Measurements from ENCODE around the gene CEP83. TPM values are rescaled to one million over a fixed set of nuclear protein-coding genes. Genes with fewer than 3 reads are reported as not detected.

The CEP83 gene, protein sequence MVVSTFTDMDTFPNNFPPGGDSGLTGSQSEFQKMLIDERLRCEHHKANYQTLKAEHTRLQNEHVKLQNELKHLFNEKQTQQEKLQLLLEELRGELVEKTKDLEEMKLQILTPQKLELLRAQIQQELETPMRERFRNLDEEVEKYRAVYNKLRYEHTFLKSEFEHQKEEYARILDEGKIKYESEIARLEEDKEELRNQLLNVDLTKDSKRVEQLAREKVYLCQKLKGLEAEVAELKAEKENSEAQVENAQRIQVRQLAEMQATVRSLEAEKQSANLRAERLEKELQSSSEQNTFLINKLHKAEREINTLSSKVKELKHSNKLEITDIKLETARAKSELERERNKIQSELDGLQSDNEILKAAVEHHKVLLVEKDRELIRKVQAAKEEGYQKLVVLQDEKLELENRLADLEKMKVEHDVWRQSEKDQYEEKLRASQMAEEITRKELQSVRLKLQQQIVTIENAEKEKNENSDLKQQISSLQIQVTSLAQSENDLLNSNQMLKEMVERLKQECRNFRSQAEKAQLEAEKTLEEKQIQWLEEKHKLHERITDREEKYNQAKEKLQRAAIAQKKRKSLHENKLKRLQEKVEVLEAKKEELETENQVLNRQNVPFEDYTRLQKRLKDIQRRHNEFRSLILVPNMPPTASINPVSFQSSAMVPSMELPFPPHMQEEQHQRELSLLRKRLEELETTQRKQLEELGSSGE
- total RNA-seq: 11.6 TPM
- long read RNA-seq, partial matches to known transcripts: 0 of 9 reads
- long read RNA-seq, other reads (novel, unspliced or antisense): 7 of 9 reads

DNA sequence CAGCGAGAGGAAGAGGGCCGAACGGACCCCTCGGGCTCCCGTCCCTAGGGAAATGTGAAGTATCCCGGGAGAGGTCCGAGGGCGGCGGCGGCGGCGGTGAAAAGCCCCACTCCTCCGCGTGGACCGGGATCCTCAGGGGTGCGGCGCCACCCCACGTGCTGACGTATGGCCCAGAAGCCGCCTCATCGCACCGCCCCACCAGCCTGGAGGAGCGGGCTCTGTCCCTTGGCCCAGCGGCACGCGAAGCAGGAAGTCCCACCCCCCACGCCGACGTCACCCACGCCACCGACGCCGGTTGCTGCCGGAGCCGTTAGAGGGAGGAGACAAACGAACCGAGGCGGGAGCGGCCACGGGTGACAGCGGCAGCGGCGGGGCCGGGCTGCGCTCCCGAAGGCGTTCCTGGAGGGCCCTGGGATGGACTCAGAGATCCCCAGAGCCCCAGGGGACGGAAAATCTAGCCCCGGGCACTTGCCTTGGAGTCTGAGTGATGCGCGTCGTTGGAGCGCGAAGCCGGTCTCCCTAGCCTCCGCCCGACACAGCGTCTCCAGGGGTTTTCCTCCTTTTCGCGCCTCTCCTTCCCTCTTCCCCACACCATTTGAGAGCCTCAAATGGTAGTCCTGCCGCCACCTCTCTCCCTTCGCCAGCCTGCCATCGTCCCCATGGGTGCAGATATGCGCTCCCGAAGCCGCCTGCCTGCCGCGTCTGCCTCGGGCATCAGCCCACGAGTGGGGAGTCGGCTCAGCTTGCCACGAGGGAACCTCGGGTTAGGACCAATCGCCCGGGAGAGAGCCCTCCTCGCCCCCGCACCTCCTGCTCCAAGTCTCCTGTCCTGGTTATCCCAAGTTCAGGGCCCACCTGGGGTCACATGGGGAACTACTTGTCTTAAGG is at the start of gene CEP83:
Gene CEP83 (minus strand): TSS at position 140 of the 888 bp plus-strand sequence. CDS start 47,377 bp downstream, outside the sequence.
- peak; percentile 100 for ATAC-seq
- no peaks in the 10 kb centered on the region for H3K36me3 ChIP-seq
- intact Hi-C loops (cut with DNase I): no loop called here
- H3K27ac ChIP-seq: peak within 1 kb of the TSS; percentile 93
- H3K4me1 ChIP-seq: peaks cover 19% of the 10 kb centered on the region
- DNase-seq: peak; percentile 99
- no peaks in the 10 kb centered on the region for H3K27me3 ChIP-seq (ENCODE audit: low read depth)
- peak within 1 kb of the TSS; percentile 84 for H3K4me3 ChIP-seq
- no peaks in the 10 kb centered on the region for H3K9me3 ChIP-seq
- TF ChIP-seq CTCF (IDR thresholded peaks at IDR 0.05): no peak

DNA sequence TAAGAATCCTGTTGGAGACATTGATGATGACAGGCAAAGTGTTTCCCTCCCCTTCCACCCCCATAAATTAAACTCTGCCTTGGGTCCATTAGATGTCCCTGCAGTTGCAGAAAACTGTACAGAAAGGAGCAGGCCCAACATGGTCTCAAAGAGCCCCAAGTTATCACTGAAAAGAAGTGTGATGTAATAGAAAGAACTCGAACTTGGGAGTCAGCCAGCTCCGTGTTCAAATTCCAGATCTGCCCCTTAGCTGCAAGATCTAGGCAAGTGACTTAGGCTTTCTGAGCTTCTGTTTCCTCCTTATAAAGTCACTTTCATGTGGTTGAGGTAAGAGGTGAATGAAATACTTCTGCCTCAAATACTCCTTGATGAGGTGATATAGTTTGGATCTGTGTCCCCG is 49.6 kb upstream of the CEP83 start:
- no peak for TF ChIP-seq CTCF (IDR thresholded peaks at IDR 0.05)
- no peak for DNase-seq
- no peak overlapping the region for H3K4me3 ChIP-seq
- intact Hi-C loops (cut with DNase I): no loop called here
- H3K4me1 ChIP-seq: no peaks in the 10 kb centered on the region
- H3K27ac ChIP-seq: no peak overlapping the region
- H3K36me3 ChIP-seq: no peaks in the 10 kb centered on the region
- ATAC-seq: no peak
- no peaks in the 10 kb centered on the region for H3K27me3 ChIP-seq (ENCODE audit: low read depth)
- H3K9me3 ChIP-seq: no peaks in the 10 kb centered on the region

GRCh38 chr12:94507455-94507854 is 47.8 kb upstream of the CEP83 start:
- ATAC-seq (no peak), DNase-seq (no peak)
- intact Hi-C loops (cut with DNase I): no loop called here
- peaks cover 2% of the 10 kb centered on the region for H3K9me3 ChIP-seq
- no peak overlapping the region for H3K4me3 ChIP-seq
- H3K27ac ChIP-seq: no peak overlapping the region
- no peaks in the 10 kb centered on the region for H3K27me3 ChIP-seq (ENCODE audit: low read depth)
- no peak for TF ChIP-seq CTCF (IDR thresholded peaks at IDR 0.05)
- no peaks in the 10 kb centered on the region for H3K36me3 ChIP-seq
- no peaks in the 10 kb centered on the region for H3K4me1 ChIP-seq

- DNase-seq: no peak
- H3K27ac ChIP-seq: no peak overlapping the region
- H3K36me3 ChIP-seq: no peaks in the 10 kb centered on the region
- TF ChIP-seq CTCF (IDR thresholded peaks at IDR 0.05): no peak
- intact Hi-C loops (cut with DNase I): no loop called here
- ATAC-seq: no peak
- H3K9me3 ChIP-seq: peaks cover 2% of the 10 kb centered on the region
- no peaks in the 10 kb centered on the region for H3K4me1 ChIP-seq
- no peak overlapping the region for H3K4me3 ChIP-seq
- H3K27me3 ChIP-seq (ENCODE audit: low read depth): no peaks in the 10 kb centered on the region
Measured at GRCh38 chr12:94504386-94504785, 44.7 kb upstream of the CEP83 start.

DNA sequence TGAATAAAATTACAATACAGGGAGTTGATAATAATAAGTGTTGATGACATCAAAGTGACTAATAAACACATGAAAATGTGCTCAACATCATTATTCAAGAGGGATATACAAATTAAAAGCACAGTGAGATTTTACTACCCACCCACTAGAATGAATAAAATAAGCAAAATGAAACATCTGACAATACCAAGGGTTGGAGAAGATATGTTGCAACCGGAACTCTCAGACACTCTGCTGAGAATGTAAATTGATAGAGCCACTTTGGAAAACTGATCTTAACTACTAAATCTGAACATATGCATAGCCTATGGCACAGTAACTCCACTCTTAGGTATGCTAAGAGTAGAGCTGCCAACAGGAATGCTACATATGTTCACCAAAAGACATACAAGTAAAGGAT is 44.0 kb upstream of the CEP83 start:
- Histone ChIP-seq H3K9me3 (peaks cover 2% of the 10 kb centered on the region), H3K4me1 (no peaks in the 10 kb centered on the region), H3K27me3 (ENCODE audit: low read depth) (no peaks in the 10 kb centered on the region), H3K36me3 (no peaks in the 10 kb centered on the region), H3K4me3 (no peak overlapping the region), H3K27ac (no peak overlapping the region)
- ATAC-seq: no peak
- DNase-seq: no peak
- TF ChIP-seq CTCF (IDR thresholded peaks at IDR 0.05): no peak
- intact Hi-C loops (cut with DNase I): no loop called here
